TTC549 (cell line): ENCODE data around the gene MAP7D2.

ENCODE experiments used
- FAIRE-seq: peaks from 2 replicates; lab custom pipeline; 2012; peaks lifted over from hg19 to GRCh38; lab: Jason Lieb, UNC

Gene MAP7D2

GRCh38 chrX:19966056-19966455 lies 150.7 kb downstream of the MAP7D2 start:
- FAIRE-seq, result no peak

GRCh38 chrX:19964017-19964710 lies 152.5 kb downstream of the MAP7D2 start:
- no peak for FAIRE-seq

DNA sequence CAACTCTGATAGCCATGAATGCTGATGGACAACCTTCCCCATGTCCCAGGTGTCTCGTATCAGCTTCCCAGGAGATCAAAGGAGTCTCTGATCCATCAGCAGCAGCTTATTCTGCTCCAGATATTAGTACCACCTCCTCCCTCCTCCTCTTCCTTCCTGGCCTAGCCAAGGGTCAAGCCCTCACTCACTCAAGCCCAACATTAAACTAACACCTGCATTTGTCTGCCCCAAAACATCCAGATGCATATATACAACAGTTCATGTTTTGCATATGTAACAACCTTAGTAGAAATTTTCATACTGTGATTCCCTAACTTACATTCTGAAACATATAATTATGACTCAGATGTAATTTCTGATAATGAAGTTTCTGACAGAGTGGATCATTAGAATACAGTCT lies 155.8 kb downstream of the MAP7D2 start:
- FAIRE-seq, result no peak

- no peak for FAIRE-seq
Measured at GRCh38 chrX:19958552-19959486, 157.9 kb downstream of the MAP7D2 start.

GRCh38 chrX:19956923-19957322 lies 159.8 kb downstream of the MAP7D2 start:
- FAIRE-seq, result no peak
